RWPE1 (cell line): ENCODE measurements around the gene IFNL1.

Experiments
- CTCF ChIA-PET: fragments of 350-600 bp; sonication (Branson Sonifier 250); formaldehyde crosslinking; extraction: SDS; loops from one replicate; lab custom pipeline; 2021; lab: Yijun Ruan, JAX
- POLR2A ChIA-PET: fragments of 400-600 bp; formaldehyde crosslinking; extraction: SDS; loops from one replicate; lab custom pipeline; 2020; ENCODE audit warnings: antibody characterized with exemption; ENCODE audit not compliant: low non-redundant PET; lab: Yijun Ruan, JAX
- DNase-seq: peaks from one replicate; pipeline ENCODE4 v3.0.0; 2012; ENCODE audit warnings: low spot score
- H3K27ac ChIP-seq: fragments of 450-650 bp; 2 replicates; pipeline ENCODE4 v1.5.1; 2017
- TF ChIP-seq, protein P1 (sequence below): fragments of 450-650 bp; conservative IDR thresholded peaks from 2 replicates; pipeline ENCODE4 v1.5.1; 2017; ENCODE audit warnings: low read depth, mild to moderate bottlenecking

Gene IFNL1

DNA sequence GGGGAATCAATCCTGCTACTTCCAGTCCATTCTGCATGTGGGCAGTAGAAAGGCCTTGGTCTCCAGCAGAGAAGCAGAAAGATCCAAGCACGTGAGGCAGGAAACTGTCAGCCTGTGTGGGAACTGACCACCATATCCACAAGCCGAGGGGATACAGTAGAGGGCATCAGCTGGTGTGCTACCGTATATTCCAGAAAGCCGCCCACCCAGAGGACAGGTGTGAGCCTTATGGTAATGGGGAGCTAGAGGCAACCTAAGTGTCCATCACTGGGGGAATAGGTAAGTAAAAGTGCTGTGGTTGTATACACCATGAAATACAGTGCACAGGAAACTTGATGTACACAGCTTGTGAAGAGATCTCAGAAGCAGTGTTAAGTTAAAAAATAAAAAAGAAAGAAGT, 2.8 kb upstream of the IFNL1 start:
- CTCF ChIA-PET = interaction anchor here (0.6 kb wide), 2 partner anchors 48 to 233 kb away, joined by 3 to 4 read pairs; no protein-coding TSS in a partner anchor
- H3K27ac ChIP-seq = no peak overlapping the region
- POLR2A ChIA-PET = no interaction called here
- TF ChIP-seq, protein P1, sequence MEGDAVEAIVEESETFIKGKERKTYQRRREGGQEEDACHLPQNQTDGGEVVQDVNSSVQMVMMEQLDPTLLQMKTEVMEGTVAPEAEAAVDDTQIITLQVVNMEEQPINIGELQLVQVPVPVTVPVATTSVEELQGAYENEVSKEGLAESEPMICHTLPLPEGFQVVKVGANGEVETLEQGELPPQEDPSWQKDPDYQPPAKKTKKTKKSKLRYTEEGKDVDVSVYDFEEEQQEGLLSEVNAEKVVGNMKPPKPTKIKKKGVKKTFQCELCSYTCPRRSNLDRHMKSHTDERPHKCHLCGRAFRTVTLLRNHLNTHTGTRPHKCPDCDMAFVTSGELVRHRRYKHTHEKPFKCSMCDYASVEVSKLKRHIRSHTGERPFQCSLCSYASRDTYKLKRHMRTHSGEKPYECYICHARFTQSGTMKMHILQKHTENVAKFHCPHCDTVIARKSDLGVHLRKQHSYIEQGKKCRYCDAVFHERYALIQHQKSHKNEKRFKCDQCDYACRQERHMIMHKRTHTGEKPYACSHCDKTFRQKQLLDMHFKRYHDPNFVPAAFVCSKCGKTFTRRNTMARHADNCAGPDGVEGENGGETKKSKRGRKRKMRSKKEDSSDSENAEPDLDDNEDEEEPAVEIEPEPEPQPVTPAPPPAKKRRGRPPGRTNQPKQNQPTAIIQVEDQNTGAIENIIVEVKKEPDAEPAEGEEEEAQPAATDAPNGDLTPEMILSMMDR = no peak
- DNase-seq = no peak

DNA sequence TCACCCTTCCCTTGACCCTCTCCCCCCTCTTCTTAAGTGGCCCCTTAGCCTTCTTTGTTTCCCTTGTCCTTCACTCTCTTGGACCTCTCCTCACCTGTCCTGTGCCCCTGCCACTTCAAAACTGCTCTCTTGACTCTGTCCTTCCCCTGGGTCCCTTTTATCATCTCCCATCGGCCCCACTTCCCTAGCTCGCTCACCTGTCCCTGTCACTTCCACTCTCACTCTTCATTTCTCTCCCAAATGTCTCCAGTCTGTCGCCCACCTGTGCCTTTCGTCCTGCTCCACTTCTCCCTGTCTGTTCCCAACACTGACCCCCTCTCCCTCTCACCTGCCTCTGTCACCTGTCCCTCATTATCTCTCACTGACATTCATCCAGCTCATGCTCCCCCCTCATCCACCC, 699 bp downstream of the IFNL1 start:
- POLR2A ChIA-PET = no interaction called here
- CTCF ChIA-PET = interaction anchor here (1.1 kb wide), 1 partner anchor 27 kb away, joined by 3 read pairs; no protein-coding TSS in a partner anchor
- TF ChIP-seq, protein P1 = no peak
- H3K27ac ChIP-seq = no peak overlapping the region
- DNase-seq = no peak

DNA sequence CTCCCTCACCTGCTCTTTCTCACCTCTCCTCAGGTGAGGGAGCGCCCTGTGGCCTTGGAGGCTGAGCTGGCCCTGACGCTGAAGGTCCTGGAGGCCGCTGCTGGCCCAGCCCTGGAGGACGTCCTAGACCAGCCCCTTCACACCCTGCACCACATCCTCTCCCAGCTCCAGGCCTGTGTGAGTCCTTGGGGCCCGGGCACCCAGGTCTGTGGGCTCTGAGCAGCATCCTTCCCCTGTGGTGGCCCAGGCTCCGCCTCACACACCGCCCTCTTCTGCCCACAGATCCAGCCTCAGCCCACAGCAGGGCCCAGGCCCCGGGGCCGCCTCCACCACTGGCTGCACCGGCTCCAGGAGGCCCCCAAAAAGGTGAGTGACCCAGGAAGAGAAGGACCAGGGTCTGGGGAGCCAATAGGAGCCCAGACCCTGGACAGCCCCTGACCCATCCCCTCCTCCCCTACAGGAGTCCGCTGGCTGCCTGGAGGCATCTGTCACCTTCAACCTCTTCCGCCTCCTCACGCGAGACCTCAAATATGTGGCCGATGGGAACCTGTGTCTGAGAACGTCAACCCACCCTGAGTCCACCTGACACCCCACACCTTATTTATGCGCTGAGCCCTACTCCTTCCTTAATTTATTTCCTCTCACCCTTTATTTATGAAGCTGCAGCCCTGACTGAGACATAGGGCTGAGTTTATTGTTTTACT, 1.9 kb downstream of the IFNL1 start:
- no peak for DNase-seq

DNA sequence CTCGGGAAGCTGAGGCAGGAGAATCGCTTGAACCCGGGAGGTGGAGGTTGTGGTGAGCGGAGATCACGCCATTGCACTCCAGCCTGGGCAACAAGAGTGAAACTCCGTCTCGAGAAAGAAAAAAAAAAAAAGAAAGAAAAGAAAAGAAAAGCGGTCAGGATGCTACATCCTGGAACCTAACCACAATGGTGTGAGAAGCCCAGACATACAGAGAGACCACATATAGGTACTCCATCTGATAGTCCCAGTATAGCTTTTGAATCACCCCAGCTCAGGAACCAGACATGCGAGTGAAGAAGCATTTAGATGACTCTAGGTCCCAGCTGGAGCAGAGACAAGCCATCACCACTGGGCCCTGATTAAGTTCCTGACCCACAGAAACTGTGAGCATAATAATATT, 3.2 kb downstream of the IFNL1 start:
- CTCF ChIA-PET = no interaction called here
- POLR2A ChIA-PET = no interaction called here

More for the DNA sequence above, 1.9 kb downstream of the IFNL1 start:
- ChIA-PET CTCF (no interaction called here), POLR2A (no interaction called here)
- TF ChIP-seq, protein P1 = no peak
- H3K27ac ChIP-seq = no peak overlapping the region

DNA sequence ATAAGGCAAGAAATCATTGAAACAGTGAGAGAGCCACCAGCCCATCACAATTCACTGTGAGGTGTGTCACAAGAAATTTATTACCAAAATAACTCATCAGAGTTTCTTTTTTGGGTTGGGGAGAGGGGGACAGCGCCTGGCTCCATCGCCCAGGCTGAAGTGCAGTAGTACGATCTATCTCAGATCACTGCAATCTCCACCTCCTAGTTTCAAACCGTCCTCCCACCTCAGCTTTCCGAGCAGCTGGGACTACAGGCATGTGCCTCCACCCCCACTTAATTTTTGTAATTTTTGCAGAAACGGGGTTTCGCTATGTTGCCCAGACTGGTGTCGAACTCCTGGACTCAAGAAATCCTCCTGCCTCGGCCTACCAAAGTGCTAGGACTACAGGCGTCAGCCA, 3.6 kb downstream of the IFNL1 start:
- ChIA-PET POLR2A (no interaction called here), CTCF (no interaction called here)
- H3K27ac ChIP-seq = no peak overlapping the region
- TF ChIP-seq, protein P1 = no peak
- DNase-seq = no peak

More for the DNA sequence above, 3.2 kb downstream of the IFNL1 start:
- TF ChIP-seq, protein P1 = no peak
- no peak for DNase-seq
- no peak overlapping the region for H3K27ac ChIP-seq

DNA sequence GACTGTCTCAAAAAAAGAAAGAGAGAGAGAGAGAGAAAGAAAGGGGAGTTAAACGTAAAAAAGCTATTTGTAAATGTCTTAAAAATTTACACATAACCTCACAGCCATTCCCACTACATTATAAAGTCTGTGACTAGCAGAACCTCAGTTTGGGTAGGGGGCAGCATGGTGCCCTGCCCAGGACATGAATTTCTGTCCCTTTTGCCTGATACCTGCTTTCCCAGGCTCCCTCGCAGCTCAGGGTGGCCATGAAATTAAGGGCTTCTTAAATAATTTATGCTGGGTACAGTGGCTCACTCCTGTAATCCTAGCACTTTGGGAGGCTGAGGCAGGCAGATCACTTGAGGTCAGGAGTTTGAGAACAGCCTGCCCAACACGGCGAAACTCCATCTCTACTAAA, 4.8 kb downstream of the IFNL1 start:
- no peak for DNase-seq
- TF ChIP-seq, protein P1 = no peak
- POLR2A ChIA-PET = no interaction called here
- H3K27ac ChIP-seq = no peak overlapping the region
- CTCF ChIA-PET = no interaction called here
